GM19238 (cell line): ENCODE measurements around the gene POU2F2.

Experiments
- DNase-seq: peaks from one replicate; pipeline ENCODE4 v3.0.0; 2011; ENCODE audit warnings: low spot score; ENCODE audit not compliant: insufficient read length

POU2F2 gene

GRCh38 chr19:42154471-42155323, 22.5 kb upstream of the POU2F2 start:
- no peak for DNase-seq

- DNase-seq = no peak
Measured at GRCh38 chr19:42153672-42154433, 21.6 kb upstream of the POU2F2 start.

GRCh38 chr19:42152910-42153671, 20.8 kb upstream of the POU2F2 start:
- no peak for DNase-seq

- no peak for DNase-seq
Measured at GRCh38 chr19:42151782-42152684, 19.8 kb upstream of the POU2F2 start.

GRCh38 chr19:42150911-42151361, 18.7 kb upstream of the POU2F2 start:
- DNase-seq = no peak

GRCh38 chr19:42150364-42150763, 18.1 kb upstream of the POU2F2 start:
- DNase-seq = no peak

GRCh38 chr19:42149447-42150202, 17.4 kb upstream of the POU2F2 start:
- DNase-seq = no peak

GRCh38 chr19:42148266-42148665, 16.0 kb upstream of the POU2F2 start:
- DNase-seq = no peak

GRCh38 chr19:42143341-42144234, 11.3 kb upstream of the POU2F2 start:
- DNase-seq = no peak

- DNase-seq = no peak
Measured at GRCh38 chr19:42140125-42140754, 8.0 kb upstream of the POU2F2 start.

GRCh38 chr19:42134535-42135070, 2.4 kb upstream of the POU2F2 start:
- DNase-seq = no peak

- peak; percentile 75 for DNase-seq
Measured at GRCh38 chr19:42132851-42133528, 744 bp upstream of the POU2F2 start.

- DNase-seq = no peak
Measured at GRCh38 chr19:42131149-42132029, 857 bp downstream of the POU2F2 start.

- no peak for DNase-seq
Measured at GRCh38 chr19:42130254-42130573, 2.0 kb downstream of the POU2F2 start.

- peak; percentile 69 for DNase-seq
Measured at GRCh38 chr19:42129399-42130253, 2.6 kb downstream of the POU2F2 start.

- DNase-seq = no peak
Measured at GRCh38 chr19:42126574-42126973, 5.7 kb downstream of the POU2F2 start.
